Ishikawa (cell line): ENCODE results near the gene TIAM1.
A peak's percentile ranks its signal among the peaks of the same experiment; 100 is the strongest.

Experiments used
- CEBPB ChIP-seq: IDR thresholded peaks from 2 replicates; pipeline ENCODE4 v1.6.1; 2012
- CREB1 ChIP-seq: IDR thresholded peaks from 2 replicates; pipeline ENCODE4 v1.6.1; 2012; ENCODE audit warnings: low read depth
- EGR1 ChIP-seq: IDR thresholded peaks from 2 replicates; pipeline ENCODE4 v1.6.1; 2012
- EP300 ChIP-seq: IDR thresholded peaks from 2 replicates; pipeline ENCODE4 v1.6.1; 2012; ENCODE audit warnings: borderline replicate concordance
- FOXM1 ChIP-seq: IDR thresholded peaks from 2 replicates; pipeline ENCODE4 v1.6.1; 2012; ENCODE audit warnings: low read depth, borderline replicate concordance
- MAX ChIP-seq: IDR thresholded peaks from 2 replicates; pipeline ENCODE4 v1.6.1; 2012
- NFIC ChIP-seq: IDR thresholded peaks from 2 replicates; pipeline ENCODE4 v1.6.1; 2012
- RAD21 ChIP-seq: IDR thresholded peaks from 2 replicates; pipeline ENCODE4 v1.6.1; 2012; ENCODE audit warnings: low read depth
- REST ChIP-seq: IDR thresholded peaks from 2 replicates; pipeline ENCODE4 v1.6.1; 2012; ENCODE audit warnings: low read depth, mild to moderate bottlenecking
- TAF1 ChIP-seq: IDR thresholded peaks from 2 replicates; pipeline ENCODE4 v1.6.1; 2012; ENCODE audit warnings: low read depth, mild to moderate bottlenecking
- TCF12 ChIP-seq: IDR thresholded peaks from 2 replicates; pipeline ENCODE4 v1.6.1; 2012; ENCODE audit warnings: low read depth
- TEAD4 ChIP-seq: IDR thresholded peaks from 2 replicates; pipeline ENCODE4 v1.6.1; 2012
- USF1 ChIP-seq: IDR thresholded peaks from 2 replicates; pipeline ENCODE4 v1.6.1; 2012
- YY1 ChIP-seq: IDR thresholded peaks from 2 replicates; pipeline ENCODE4 v1.6.1; 2012; ENCODE audit warnings: low read depth
- ZBTB7A ChIP-seq: IDR thresholded peaks from 2 replicates; pipeline ENCODE4 v1.6.1; 2012; ENCODE audit warnings: low read depth

The TIAM1 gene

DNA sequence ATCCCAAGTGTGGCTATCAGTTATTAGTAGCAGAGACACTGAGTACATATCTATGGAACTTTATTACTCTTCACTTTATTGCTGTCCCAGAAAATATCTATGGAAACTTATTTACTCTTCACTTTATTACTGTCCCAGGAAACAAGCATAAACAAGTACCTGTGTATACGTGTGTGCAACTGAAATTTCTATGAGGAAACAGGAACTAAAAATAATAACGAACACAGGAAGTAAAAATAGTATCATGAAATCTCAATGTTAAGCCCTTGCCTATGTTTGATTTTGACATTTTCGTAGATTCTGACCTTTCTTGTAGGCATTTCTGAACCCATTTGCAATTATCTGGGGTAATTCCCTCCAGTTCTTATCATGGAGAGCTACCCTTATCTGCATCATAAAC lies 240.9 kb downstream of the TIAM1 start:
- TF ChIP-seq EGR1 = no peak
- no peak for TF ChIP-seq TEAD4
- no peak for TF ChIP-seq NFIC
- no peak for TF ChIP-seq REST

DNA sequence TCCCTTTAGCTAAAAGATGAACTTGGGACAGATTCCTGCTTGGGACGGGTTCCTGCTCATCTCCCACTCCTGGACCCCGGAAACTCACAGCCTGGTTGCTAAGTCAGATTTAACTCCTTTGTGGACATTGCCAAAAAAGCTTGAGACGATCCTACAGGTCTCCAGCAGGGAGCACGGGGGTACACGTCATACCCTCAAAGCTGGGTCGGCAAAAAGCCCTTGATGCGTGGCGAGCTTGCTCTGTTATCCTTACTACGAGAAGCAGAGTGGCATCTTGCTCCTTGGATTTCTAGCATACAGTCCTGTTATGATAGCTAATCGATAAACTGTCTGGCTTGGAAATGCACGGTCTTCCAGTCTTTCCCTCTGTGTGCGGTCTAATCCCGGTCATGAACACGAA lies 244.9 kb downstream of the TIAM1 start:
- TF ChIP-seq ZBTB7A (no peak), FOXM1 (no peak), CEBPB (no peak), RAD21 (no peak), TEAD4 (no peak), CREB1 (no peak), USF1 (no peak), MAX (no peak), TCF12 (no peak), TAF1 (no peak), REST (no peak), NFIC (no peak), EP300 (no peak), YY1 (no peak), EGR1 (no peak)

DNA sequence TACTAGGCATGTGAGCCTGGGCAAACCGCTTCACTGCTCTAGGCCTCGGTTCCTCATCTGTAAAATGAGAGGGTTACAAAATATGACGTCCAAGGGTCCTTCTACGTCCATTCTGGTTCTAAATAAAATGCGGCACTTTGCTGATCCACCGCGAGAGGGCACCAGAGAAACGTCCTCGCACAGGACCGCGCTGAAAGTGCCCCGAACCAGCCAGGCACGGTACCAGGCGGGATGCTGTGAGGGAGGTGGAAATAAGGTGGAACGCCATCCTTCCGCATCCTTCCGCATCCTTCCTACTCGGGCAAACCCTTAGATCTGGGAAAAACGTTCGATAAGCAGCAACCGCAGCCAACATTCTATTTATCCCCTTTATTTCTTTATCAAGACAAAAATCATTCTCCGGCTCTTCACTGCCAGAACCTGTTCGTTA lies 245.5 kb downstream of the TIAM1 start:
- TF ChIP-seq RAD21 (peak; percentile 92), TAF1 (no peak)

DNA sequence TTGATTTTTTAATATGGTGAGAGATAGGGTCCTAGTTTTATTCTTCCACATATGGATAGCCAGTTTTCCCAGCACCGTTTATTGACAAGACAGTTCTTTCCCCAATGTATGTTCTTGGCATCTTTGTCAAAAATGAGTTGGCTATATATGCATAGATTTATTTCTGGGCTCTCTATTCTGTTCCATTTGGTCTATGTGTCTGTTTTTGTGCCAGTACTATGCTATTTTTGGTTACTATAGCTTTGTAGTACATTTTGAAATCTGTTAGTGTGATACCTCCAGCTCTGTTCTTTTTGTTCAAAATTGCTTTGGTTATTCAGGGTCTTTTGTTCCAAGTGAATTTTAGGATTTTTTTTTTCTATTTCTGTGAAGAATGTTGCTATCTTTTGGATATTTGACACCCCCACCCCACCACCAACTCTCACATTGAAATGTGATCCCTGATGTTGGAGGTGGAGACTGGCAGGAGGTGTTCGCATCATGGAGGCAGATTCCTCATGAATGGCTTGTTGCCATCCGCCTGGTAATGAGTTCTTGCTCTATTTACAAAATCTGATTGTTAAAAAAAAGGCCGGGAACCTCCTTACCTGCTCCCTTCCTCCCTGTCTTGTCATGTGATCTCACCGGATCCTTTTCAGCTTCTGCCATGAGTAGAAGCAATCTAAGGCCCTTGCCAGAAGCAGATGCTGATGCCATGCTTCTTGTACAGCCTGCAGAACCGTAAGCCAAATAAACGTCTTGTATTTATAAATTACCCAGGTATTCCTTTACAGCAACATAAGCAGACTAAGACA lies 251.0 kb downstream of the TIAM1 start:
- TF ChIP-seq REST = no peak
- TF ChIP-seq NFIC = no peak

GRCh38 chr21:31090376-31090775 lies 253.7 kb downstream of the TIAM1 start:
- TF ChIP-seq EP300 (no peak), TEAD4 (no peak), MAX (no peak)

DNA sequence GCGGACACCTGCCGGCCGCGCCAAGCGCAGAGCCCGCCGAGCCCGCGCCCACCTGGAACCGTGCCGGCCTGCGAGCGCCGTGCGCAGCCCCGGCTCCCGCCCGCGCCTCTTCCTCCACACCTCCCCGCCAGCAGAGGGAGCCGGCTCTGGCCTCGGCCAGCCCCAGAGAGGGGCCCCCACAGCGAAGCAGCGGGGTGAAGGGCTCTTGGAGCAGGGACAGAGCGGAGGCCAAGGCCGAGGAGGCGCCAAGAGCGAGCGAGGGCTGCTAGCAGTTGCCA lies 255.6 kb downstream of the TIAM1 start:
- TF ChIP-seq EGR1 (no peak), CEBPB (no peak), TEAD4 (no peak), NFIC (no peak), FOXM1 (no peak), CREB1 (no peak), RAD21 (no peak), USF1 (no peak), YY1 (no peak), TAF1 (no peak), ZBTB7A (no peak), EP300 (no peak), MAX (no peak), REST (no peak), TCF12 (no peak)
